HG02852 (cell line): Measurements from ENCODE around the gene DNAJC28.
A peak's percentile ranks its signal among the peaks of the same experiment; 100 is the strongest.
"Not testable (repeated sequence)": the region's sequence is repeated elsewhere in the genome, so short reads cannot be mapped to it uniquely, and the experiment has no call there.

Experiments
- ATAC-seq: cut with Tn5 transposase; IDR thresholded peaks from one replicate; pipeline ENCODE4 v1.9.1; 2021; ENCODE audit warnings: mild to moderate bottlenecking, moderate library complexity; ENCODE audit not compliant: unreplicated experiment

The DNAJC28 gene

GRCh38 chr21:33491373-33492102, at the start of gene DNAJC28:
DNAJC28 (minus strand) TSS chr21:33491716; CDS start chr21:33489393, 2,323 bp downstream.
- ATAC-seq, result peak; percentile 98

DNA sequence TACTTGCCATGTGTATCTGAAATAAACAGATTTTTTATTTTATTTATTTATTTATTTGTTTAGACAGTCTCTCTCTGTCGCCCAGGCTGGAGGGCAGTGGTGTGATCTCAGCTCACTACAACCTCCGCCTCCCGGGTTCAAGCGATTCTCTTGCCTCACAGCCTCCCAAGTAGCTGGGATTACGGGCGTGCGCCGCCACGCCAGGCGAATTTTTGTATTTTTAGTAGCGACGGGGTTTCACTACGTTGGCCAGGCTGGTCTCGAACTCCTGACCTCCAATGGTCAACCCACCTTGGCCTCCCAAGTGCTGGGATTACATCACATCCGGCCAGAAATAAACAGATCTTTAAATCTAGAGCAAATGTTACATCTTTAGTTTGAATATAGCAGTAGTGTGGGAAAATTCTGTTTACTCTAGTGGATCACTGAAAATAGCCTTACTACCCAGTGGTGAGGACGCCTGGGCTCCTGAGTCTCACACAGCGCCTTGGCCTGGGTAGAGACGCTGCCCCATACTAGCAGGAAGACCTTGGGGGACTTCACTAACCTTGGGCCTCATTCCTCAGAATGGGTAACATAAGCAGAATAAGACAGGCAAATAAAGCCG, 49.7 kb upstream of the DNAJC28 start:
- ATAC-seq, result no peak

GRCh38 chr21:33540711-33541104, 49.2 kb upstream of the DNAJC28 start:
- ATAC-seq, result no peak

- ATAC-seq, result no peak
Measured at GRCh38 chr21:33539616-33540015, 48.1 kb upstream of the DNAJC28 start.

- no peak for ATAC-seq
Measured at GRCh38 chr21:33537212-33537611, 45.7 kb upstream of the DNAJC28 start.

GRCh38 chr21:33531007-33531406, 39.5 kb upstream of the DNAJC28 start:
- no peak for ATAC-seq

DNA sequence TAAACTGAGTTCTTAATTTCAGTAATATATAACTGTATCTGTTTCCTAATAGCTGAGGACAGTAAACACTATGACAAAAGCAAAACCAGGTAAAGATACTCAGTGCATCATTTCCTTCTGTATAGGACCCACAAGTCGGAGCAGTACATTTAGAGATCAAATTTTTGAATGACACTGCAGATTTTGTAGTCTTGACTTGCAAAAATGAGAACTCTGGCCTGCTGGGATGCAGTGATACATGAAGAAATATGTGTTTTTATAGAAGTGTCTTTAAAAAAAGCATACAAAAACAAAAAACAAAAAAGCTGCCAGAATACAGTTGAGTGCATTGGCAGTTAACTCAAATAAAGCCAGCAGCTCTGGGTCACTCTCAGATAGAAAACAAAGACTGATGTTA, 31.4 kb upstream of the DNAJC28 start:
- no peak for ATAC-seq

- ATAC-seq, result no peak
Measured at GRCh38 chr21:33522297-33522952, 30.9 kb upstream of the DNAJC28 start.

- no peak for ATAC-seq
Measured at GRCh38 chr21:33518899-33519298, 27.4 kb upstream of the DNAJC28 start.

GRCh38 chr21:33514229-33514628, 22.7 kb upstream of the DNAJC28 start:
- ATAC-seq, result no peak

DNA sequence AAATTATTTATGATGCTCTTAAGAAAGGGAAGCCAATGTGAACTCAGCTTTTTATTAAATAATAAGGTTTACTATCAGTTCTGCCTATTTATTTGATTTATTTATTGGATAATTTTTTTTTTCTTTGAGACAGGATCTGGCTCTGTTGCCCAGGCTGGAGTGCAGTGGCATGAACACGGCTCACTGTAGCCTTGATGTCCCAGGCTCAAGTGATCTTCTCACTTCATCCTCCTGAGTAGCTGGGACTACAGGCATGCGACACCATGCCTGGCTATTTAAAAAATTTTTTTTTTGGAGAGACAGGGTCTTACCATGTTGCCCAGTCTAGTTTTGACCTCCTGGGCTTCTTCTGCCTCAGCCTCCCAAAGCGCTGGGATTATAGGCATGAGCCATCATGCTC, 21.0 kb upstream of the DNAJC28 start:
- no peak for ATAC-seq

- ATAC-seq, result no peak
Measured at GRCh38 chr21:33511639-33512038, 20.1 kb upstream of the DNAJC28 start.

- no peak for ATAC-seq
Measured at GRCh38 chr21:33510826-33511225, 19.3 kb upstream of the DNAJC28 start.

GRCh38 chr21:33507003-33507402, 15.5 kb upstream of the DNAJC28 start:
- ATAC-seq, result not testable (repeated sequence)

DNA sequence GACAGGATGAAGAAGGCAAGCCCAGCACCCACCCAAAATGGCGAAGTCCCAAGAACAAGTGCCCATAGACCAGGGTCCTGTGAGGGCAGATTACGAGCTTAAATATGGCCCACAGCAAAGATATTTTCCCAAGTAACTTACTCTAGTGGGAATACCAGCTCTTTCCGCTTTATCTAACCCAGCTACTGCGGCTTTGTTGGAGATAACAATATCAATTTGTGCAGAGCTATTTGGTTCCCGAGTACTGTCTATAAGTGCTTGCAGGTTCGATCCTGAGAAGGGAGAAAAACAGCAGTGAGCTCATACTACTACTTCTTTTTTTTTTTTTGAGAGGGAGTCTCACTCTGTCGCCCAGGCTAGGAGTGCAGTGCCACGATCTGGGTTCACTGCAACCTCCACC, 14.3 kb upstream of the DNAJC28 start:
- ATAC-seq, result no peak

GRCh38 chr21:33496345-33496744, 4.8 kb upstream of the DNAJC28 start:
- ATAC-seq, result no peak

DNA sequence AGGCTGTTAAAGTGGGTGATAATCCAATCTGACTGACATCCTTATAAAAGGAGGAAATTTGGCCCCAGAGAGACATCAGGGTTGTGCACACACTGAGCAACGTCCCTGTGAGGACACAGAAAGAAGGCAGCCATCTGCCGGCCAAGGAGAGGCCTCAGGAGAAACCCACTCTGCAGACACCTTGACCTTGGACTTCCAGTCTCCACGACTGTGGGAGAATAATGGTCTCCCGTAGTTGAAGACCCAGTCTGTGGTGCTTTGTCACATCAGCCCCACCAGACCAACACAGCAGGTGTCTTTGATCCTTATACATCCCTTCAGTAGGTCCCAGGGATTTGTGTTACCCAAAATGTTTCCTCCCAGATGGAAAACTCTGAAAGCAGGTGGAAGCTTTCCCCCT, 4.2 kb upstream of the DNAJC28 start:
- ATAC-seq, result no peak

DNA sequence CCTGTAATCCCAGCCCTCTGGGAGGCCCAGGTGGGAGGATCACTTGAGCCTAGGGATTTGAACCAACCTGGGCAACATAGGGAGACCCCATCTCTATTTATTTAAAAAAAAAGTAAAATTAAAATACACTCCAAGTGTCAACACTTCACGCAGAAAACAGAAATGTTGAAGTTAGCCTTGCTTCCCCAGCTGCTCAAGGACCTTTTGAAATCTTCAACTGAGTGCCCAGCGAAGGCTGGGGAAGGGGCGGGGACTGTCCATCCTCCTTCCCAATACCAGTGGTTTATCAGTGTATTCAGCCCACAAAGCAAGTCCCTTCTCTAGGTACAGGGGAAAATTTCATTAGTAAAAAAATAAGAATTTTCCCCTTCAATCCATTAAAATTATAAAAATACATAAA, 2.2 kb upstream of the DNAJC28 start:
- ATAC-seq, result no peak

- no peak for ATAC-seq
Measured at GRCh38 chr21:33492571-33492970, 1.1 kb upstream of the DNAJC28 start.

GRCh38 chr21:33490991-33491372, 534 bp downstream of the DNAJC28 start:
- ATAC-seq, result no peak

- ATAC-seq, result no peak
Measured at GRCh38 chr21:33488936-33489335, 2.6 kb downstream of the DNAJC28 start.

GRCh38 chr21:33487996-33488395, 3.5 kb downstream of the DNAJC28 start:
- no peak for ATAC-seq
